HG02588 (cell line): Measurements from ENCODE around the gene CLPTM1L.
"Not testable (repeated sequence)": the region's sequence is repeated elsewhere in the genome, so short reads cannot be mapped to it uniquely, and the experiment has no call there.

Source experiments
- ATAC-seq: cut with Tn5 transposase; IDR thresholded peaks from one replicate; pipeline ENCODE4 v1.9.1; 2021; ENCODE audit warnings: mild to moderate bottlenecking, moderate library complexity; ENCODE audit not compliant: unreplicated experiment

The CLPTM1L gene

DNA sequence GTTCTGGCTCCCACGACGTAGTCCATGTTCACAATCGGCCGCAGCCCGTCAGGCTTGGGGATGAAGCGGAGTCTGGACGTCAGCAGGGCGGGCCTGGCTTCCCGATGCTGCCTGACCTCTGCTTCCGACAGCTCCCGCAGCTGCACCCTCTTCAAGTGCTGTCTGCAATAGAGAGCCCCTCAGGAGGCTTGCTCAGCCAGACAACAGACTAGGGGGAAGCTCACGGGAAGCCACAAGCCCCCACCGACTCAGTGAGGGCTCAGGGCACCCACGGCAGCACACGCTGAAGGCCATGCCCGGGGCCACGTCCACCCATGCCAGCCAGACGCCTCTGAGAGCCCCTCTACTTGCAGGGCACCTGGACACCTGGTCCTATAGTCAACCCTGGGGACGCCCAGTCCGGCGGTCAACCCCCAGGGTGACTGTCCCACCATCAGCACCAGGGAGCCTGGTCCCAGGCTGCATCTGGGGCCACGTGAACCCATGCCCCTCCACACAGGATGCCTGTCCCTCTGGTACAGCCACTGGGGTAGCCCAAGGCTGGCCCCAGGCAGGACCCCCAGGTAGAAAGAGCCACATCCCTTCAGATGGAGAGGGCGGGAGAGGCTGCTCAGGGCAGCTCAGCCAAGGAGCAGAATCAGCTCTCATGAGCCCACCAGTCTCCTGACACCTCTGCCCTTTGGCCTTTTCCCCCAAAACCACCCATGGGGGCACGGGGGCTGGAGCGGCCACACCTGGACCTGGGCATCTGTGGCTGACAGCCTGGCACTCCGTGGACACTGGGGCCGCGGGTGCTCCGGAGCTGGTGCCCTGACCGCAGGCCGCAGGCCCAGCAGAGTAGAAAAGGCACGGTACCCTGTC, 64.5 kb downstream of the CLPTM1L start:
- ATAC-seq: no peak

DNA sequence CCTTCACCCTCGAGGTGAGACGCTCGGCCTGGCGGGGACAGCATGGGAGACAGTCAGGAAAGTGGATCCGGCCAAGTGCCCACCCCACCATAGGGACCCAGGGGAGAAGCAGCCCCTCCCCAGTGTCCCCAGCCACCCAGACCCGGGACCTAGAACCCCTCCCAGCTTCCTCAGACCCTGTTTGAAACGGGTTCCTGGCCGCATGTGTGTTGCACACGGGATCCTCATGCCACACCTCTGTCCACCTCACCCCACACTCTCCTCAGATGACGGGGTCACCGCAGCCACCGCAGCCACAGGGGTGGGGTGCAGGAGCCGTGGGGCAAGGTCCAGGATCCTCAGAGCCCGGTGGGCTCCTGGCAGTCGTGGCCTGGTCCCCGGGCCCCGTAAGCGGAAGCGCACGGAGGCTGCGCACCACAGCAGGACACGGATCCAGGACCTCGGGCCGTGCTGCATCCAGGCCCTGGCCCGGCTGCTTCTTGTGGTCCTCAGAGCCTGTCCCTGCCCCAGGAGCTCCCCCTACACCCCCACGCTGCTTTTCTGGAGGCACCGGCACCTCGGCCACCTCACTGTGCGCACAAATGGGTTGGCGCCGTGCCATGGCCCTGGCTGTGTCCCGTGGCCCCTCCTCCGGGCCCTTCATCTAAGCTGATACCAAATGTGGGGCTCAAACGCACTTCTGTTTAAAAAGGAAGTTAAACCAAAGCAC, 65.3 kb downstream of the CLPTM1L start:
- ATAC-seq: no peak

- no peak for ATAC-seq
These were observed 66.0 kb downstream of the CLPTM1L start for GRCh38 chr5:1278656-1279442.

DNA sequence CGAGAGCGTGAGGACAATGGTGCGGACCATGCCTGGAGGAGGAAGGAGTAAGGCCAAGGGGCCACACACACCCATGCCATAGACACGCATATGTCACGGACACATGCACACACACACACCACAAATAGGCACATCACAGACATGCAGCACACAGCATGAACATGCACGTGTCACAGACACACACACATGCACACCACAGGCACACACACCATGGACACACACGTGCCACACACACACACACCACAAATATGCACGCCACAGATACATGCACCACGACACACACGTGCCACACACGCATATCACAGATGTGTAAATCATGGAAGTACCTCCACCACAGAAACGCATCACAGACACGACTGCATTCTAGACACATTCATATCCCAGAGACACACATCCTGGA, 66.7 kb downstream of the CLPTM1L start:
- ATAC-seq: no peak

GRCh38 chr5:1277781-1278180, 67.1 kb downstream of the CLPTM1L start:
- ATAC-seq: no peak

DNA sequence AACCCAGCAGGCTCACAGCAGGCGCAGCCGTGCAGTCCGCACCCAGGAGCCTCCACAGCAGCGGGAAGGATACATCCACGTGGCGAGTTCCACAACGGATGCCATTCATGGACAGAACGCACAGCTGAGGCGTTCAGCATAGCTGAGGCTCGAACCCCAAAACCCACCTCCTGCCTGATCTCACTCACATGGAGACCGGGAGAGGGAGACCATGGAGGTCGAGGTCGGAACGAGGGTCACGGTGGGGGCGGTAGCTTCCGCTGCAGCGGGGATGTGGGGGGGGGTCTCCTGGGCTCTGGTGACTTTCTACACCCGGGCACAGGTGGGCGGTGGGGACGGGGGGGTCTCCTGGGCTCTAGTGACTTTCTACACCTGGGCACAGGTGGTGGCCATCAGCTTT, 67.6 kb downstream of the CLPTM1L start:
- ATAC-seq: no peak

DNA sequence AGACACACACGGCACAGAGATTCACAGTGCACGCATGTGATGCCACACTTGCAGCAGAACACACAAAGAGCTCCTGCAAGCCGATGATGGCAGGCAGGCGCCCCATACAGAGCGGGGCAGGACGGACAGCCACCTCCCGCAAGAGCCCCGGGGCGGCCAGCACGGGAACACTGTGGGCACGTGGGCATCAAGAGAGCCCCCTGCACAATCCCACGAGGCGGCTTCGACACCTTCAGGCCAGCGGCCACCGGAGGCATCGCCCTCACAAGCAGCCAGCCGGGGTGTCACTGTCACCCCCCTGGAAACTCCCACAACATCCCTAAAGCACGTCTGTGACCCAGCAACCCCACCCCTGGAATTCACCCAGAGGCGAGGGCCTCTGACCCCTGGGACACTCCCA, 68.0 kb downstream of the CLPTM1L start:
- ATAC-seq: no peak

DNA sequence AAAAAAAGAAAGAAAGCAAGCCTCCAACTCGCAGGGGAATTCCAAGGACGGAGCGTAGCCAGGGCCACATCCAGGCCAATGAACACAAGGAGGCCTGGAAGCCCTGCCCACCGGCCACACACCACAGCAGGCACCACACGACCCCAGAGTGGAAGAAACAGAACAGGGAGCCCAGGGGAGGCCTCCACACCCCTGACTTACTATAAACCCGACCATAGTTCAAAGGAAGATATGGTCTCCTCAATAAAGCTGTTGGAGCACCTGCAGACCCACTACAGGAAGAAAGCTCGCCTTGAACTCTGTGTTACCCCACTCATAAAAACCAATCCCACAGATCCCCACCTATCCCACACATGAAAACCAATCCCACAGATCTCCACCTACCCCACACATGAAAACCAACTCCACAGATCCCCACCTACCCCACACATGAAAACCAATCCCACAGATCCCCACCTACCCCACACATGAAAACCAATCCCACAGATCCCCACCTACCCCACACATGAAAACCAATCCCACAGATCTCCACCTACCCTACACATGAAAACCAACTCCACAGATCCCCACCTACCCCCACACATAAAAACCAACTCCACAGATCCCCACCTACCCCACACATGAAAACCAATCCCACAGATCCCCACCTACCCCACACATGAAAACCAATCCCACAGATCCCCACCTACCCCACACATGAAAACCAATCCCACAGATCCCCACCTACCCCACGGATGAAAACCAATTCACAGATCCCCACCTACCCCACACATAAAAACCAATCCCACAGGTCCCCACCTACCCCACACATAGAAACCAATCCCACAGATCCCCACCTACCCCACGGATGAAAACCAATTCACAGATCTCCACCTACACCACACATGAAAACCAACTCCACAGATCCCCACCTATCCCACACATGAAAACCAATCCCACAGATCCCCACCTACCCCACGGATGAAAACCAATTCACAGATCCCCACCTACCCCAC, 69.2 kb downstream of the CLPTM1L start:
- ATAC-seq: not testable (repeated sequence)

- ATAC-seq: no peak
These were observed 70.4 kb downstream of the CLPTM1L start for GRCh38 chr5:1274471-1274870.

GRCh38 chr5:1273745-1274144, 71.2 kb downstream of the CLPTM1L start:
- no peak for ATAC-seq

GRCh38 chr5:1272201-1272600, 72.7 kb downstream of the CLPTM1L start:
- no peak for ATAC-seq

DNA sequence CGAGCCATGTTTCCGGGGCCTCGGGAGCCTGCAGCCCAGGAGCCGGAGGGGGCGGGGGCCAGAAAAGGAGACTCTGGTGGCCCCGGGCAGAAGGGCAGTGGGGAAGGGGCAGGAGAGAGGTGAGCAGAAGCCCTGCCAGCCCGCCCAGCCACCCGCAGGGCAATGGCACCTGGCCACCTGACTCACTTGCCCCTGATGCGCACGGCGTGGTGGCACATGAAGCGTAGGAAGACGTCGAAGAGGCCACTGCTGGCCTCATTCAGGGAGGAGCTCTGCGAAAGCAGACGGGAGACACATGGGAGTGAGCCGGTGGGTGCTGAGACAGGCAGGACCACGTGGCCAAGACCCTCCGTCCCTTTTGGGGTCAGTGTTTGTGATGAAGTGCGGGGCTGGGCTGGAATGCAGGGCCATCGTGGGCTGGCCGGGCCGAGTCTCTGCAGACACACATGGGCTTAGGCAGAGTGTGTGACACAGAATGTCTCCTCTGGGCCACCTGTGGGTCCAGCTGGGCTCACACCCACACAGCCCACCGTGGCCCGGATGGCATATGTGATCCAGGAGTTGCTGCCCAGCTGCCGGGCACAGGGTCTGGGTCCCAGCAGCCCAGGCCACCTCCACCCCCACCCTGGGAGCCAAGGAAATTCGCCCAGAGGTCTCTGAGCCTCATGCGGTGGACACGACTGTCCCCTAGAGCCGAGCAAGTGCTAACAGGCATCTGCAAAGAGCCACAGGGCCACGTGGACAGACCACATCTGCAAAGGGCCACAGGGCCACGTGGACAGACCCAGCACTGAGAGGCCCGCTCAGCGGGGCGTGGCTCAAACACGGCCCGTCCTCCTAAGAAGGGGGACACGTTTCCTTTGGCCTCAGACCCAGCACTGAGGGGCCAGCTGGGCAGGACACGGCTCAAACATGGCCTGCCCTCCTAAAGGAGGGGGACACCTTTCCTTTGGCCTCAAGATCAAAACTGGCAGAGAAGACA, 73.7 kb downstream of the CLPTM1L start:
- ATAC-seq: no peak

DNA sequence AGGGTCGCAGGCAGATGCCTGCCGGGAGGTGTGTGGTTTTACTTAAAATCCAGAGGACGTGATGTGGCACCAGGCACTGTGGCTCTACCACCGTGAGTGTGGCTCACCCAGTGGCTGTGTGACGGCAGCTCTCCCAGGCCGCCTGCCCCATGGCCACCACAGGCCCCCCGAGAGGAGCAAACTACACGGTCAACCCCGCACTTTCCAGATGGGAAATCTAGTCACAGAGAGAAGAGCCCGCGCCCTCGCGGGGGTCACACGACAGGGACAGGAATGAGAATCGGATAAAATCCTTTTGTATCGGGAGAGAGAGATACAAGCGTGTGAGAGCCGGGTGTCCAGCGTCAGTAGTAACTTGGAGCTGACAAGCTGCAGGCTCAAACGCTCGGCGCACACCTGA, 74.5 kb downstream of the CLPTM1L start:
- ATAC-seq: no peak

DNA sequence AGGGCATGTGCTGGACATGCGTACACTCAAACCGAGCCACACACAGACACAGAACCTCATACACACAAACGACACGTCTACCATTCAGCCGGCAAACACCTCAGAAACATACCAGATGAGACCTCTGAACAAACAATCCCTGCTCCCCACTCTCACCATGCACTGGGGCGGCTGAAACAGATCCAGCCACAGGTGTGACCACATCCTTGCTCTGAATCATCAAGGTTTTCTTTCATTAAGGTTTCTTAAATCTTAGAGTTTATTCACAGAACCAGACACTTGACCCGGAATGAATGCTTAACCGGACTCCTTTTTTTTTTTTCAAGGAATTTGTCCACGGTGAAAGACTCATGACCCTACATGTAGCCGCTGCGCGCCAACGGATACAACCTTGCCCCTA, 76.2 kb downstream of the CLPTM1L start:
- no peak for ATAC-seq

DNA sequence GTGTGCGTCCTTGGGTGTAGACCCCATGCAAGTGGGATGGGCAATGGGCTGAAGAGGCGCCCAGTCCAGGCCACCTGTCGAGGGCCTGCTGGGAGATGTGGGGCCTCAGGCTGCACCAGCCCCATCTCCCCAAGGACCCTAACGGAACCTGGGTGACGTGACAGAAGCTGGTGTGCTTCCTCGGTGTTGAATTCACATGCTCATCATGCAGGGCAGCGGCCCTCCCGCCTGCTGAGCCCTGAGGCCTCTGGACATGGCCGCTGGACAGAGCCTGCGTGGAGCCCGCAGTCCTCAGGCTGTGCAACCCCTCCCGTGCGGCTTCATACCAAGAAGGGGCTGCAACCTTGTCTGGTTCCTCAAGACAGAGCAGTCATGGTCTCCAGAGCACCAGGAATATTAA, 76.8 kb downstream of the CLPTM1L start:
- no peak for ATAC-seq
